NOMO-1 treated with DMSO at 0.1 percent for 48 hours (cell line): Measurements from ENCODE around the gene QRICH2.
"Not testable (repeated sequence)": the region's sequence is repeated elsewhere in the genome, so short reads cannot be mapped to it uniquely, and the experiment has no call there.

ENCODE experiments used
- DNase-seq: peaks from one replicate; lab custom pipeline; 2025; ENCODE audit not compliant: unreplicated experiment; lab: John Stamatoyannopoulos, UW

The QRICH2 gene

GRCh38 chr17:76333673-76334505, 25.8 kb upstream of the QRICH2 start:
- DNase-seq, result no peak

GRCh38 chr17:76331083-76331482, 23.0 kb upstream of the QRICH2 start:
- no peak for DNase-seq

GRCh38 chr17:76329664-76330063, 21.6 kb upstream of the QRICH2 start:
- no peak for DNase-seq

- DNase-seq, result peak; percentile 84
Observed at GRCh38 chr17:76327696-76328095, 19.6 kb upstream of the QRICH2 start.

GRCh38 chr17:76326306-76326705, 18.2 kb upstream of the QRICH2 start:
- no peak for DNase-seq

GRCh38 chr17:76318586-76318985, 10.5 kb upstream of the QRICH2 start:
- no peak for DNase-seq

GRCh38 chr17:76317535-76317934, 9.5 kb upstream of the QRICH2 start:
- DNase-seq, result no peak

- DNase-seq, result no peak
Observed at GRCh38 chr17:76314392-76315227, 6.5 kb upstream of the QRICH2 start.

GRCh38 chr17:76312735-76313134, 4.7 kb upstream of the QRICH2 start:
- no peak for DNase-seq

- no peak for DNase-seq
Observed at GRCh38 chr17:76309461-76309860, 1.4 kb upstream of the QRICH2 start.

GRCh38 chr17:76307299-76307965, 644 bp downstream of the QRICH2 start:
- DNase-seq, result no peak

GRCh38 chr17:76305135-76305454, 3.0 kb downstream of the QRICH2 start:
- DNase-seq, result not testable (repeated sequence)

GRCh38 chr17:76304226-76305134, 3.6 kb downstream of the QRICH2 start:
- no peak for DNase-seq

- DNase-seq, result no peak
Observed at GRCh38 chr17:76297436-76297835, 10.6 kb downstream of the QRICH2 start.

- DNase-seq, result no peak
Observed at GRCh38 chr17:76296889-76297288, 11.2 kb downstream of the QRICH2 start.

GRCh38 chr17:76296186-76296585, 11.9 kb downstream of the QRICH2 start:
- no peak for DNase-seq

GRCh38 chr17:76293106-76293505, 15.0 kb downstream of the QRICH2 start:
- DNase-seq, result no peak

GRCh38 chr17:76292567-76292966, 15.5 kb downstream of the QRICH2 start:
- no peak for DNase-seq

- DNase-seq, result no peak
Observed at GRCh38 chr17:76281573-76282371, 26.3 kb downstream of the QRICH2 start.

- no peak for DNase-seq
Observed at GRCh38 chr17:76280650-76281049, 27.4 kb downstream of the QRICH2 start.
